Duodenal mucosa (tissue), 2 donors: ENCODE data around the gene GPR141.
"Not testable (repeated sequence)": the region's sequence is repeated elsewhere in the genome, so short reads cannot be mapped to it uniquely, and the experiment has no call there.

ENCODE experiments used
- H3K27ac ChIP-seq: one replicate; pipeline ENCODE4 v1.7.0; 2013; ENCODE audit warnings: low read depth, low read length
- H3K27me3 ChIP-seq, 2 donors: one replicate each; pipeline ENCODE4 v1.7.0; 2013; ENCODE audit warnings: low read length in 2 of 2, control low read depth in 1 of 2; ENCODE audit not compliant: insufficient read depth in 2 of 2, control insufficient read depth in 1 of 2
- H3K36me3 ChIP-seq, 2 donors: one replicate each; pipeline ENCODE4 v1.7.0; 2013; ENCODE audit warnings: low read length in 2 of 2, control low read depth in 1 of 2; ENCODE audit not compliant: insufficient read depth in 2 of 2, control insufficient read depth in 1 of 2
- H3K4me1 ChIP-seq, 2 donors: one replicate each; pipeline ENCODE4 v1.7.0; 2013; ENCODE audit warnings: low read length in 2 of 2, control low read depth in 1 of 2; ENCODE audit not compliant: insufficient read depth in 2 of 2, control insufficient read depth in 1 of 2
- H3K4me3 ChIP-seq, 2 donors: one replicate each; pipeline ENCODE4 v1.7.0; 2013; ENCODE audit warnings: low read length in 2 of 2, low read depth in 1 of 2
- H3K9ac ChIP-seq, 2 donors: one replicate each; pipeline ENCODE4 v1.7.0; 2013; ENCODE audit warnings: low read length in 2 of 2, low read depth in 1 of 2
- H3K9me3 ChIP-seq, 2 donors: one replicate each; pipeline ENCODE4 v1.7.0; 2013; ENCODE audit warnings: low read length in 2 of 2, control low read depth in 1 of 2; ENCODE audit not compliant: control insufficient read depth in 1 of 2

GPR141 gene

DNA sequence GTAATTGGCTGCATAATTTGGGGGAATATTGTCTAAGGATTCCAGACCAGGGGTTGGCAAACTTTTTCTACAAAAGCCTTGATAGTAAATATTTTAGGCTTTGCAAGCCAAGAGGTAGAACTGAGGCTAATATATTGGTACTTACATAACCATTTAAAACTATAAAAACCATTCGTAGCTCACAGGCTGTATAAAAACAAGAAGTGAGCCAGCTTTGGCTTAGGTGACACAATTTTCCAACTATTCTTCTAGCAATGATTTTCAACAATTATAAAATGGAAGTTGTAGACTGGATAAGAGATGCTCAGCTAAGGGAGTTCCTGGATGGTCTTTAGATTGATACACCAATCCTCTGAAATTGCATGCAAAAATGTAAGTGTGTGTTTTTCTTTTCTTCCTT, 1.4 kb downstream of the GPR141 start:
- Histone ChIP-seq H3K9me3 (no peaks in the 10 kb centered on the region), H3K4me1 (no peaks in the 10 kb centered on the region), H3K27ac (no peak overlapping the region), H3K27me3 (no peaks in the 10 kb centered on the region), H3K9ac (no peak overlapping the region), H3K4me3 (peak overlapping the region in 1 of 2 donors; percentile 28), H3K36me3 (no peaks in the 10 kb centered on the region)

DNA sequence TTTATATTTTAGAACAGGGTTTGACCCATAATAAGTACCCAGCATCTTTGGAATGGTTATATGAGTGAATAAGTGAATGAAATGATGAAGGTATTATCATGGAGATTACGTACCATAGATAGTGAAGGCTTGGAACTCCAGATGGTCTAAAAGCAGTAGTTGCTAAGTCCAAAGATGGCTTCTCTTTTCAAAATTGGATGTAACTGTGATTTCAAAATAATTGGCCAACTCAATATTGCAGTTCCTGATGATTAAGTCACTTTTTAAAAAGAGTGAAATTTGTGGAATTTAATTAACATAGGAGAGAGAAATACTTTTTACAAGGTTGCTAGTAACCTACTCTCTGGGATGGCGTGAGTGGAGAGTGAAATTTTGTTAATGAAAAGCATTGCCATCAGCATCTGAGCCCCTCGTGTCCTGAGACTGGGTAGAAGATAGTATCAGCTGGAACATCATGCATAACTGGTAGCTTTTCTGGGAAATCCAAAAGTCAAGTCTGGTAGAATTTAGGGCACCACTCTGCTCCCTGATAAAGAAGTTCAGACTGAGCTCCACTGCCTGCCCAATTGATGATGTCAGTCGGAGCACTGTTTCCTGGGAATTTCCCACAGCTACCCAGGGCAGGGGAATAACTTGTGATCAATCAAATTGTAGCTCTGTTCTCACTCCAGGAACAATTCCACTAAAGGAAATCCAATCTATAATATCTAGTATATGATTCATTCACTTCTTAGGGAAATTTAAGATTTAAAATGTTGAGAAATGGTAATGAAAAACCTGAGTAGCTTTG, 3.2 kb downstream of the GPR141 start:
- H3K9me3 ChIP-seq = no peaks in the 10 kb centered on the region
- no peaks in the 10 kb centered on the region for H3K4me1 ChIP-seq
- H3K4me3 ChIP-seq = no peak overlapping the region
- H3K9ac ChIP-seq = no peak overlapping the region
- no peaks in the 10 kb centered on the region for H3K36me3 ChIP-seq
- H3K27me3 ChIP-seq = no peaks in the 10 kb centered on the region
- no peak overlapping the region for H3K27ac ChIP-seq

DNA sequence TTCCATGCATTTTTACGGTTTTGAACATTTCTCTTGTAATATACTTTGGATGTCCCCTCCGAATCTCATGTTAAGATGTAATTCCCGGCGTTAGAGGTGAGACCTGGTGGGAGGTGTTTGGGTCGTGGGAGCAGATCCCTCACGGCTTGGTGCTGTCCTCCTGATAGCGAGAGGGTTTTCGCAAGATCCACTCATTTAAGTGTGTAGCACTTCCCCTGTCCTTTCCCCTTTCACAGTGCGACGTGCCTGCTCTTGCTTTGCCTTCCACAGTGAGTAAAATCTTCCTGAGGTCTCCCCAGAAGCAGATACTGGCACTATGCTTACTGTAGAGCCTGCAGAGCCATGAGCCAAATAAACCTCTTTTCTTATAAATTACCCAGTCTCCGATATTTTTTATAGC, 6.6 kb downstream of the GPR141 start:
- Histone ChIP-seq H3K4me1 (no peaks in the 10 kb centered on the region), H3K27ac (no peak overlapping the region), H3K9me3 (no peaks in the 10 kb centered on the region), H3K27me3 (no peaks in the 10 kb centered on the region), H3K36me3 (no peaks in the 10 kb centered on the region), H3K9ac (no peak overlapping the region), H3K4me3 (no peak overlapping the region)

DNA sequence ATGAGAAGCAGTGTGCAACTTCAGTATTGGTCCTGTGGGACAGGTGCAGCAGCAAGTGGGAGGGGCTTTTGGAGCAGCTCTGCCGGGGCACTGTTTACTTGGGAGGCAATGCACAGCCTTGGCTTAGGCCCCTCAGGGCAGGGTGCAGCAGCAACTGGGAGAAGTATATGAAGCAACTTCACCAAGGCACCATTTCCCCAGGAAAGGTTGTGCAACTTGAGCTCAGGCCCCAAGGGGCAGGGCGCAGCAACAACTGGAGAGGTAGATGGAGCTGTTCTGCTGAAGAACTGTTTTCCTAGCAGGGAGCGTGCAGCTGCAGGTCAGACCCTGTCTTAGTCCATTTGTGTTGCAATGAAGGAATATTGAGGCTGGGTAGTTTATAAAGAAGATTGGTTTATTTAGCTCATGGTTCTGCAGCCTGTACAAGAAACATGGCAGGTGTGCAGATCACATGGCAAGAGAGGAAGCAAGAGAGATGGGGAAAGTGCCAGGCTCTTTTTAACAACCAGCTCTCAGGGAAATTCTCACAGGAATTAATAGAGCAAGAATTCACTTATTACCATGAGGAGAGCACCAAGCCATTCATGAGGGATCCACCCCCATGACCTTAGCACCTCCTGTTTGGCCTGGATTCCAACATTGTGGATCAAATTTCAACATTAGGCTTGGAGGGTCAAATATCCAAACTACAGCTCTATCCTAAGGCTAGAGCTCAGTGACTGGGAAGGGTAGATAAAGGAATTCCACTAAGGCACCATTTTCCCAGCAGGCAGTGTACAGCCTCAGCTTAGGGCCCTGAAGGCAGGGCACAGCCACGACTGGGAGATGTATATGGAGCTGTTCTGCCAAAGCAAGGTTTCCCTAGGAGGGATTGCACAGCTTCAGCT, 10.9 kb downstream of the GPR141 start:
- no peaks in the 10 kb centered on the region for H3K36me3 ChIP-seq
- H3K27me3 ChIP-seq = no peaks in the 10 kb centered on the region
- no peaks in the 10 kb centered on the region for H3K4me1 ChIP-seq
- H3K9ac ChIP-seq = no peak overlapping the region
- no peak overlapping the region for H3K4me3 ChIP-seq
- no peak overlapping the region for H3K27ac ChIP-seq
- H3K9me3 ChIP-seq = no peaks in the 10 kb centered on the region

DNA sequence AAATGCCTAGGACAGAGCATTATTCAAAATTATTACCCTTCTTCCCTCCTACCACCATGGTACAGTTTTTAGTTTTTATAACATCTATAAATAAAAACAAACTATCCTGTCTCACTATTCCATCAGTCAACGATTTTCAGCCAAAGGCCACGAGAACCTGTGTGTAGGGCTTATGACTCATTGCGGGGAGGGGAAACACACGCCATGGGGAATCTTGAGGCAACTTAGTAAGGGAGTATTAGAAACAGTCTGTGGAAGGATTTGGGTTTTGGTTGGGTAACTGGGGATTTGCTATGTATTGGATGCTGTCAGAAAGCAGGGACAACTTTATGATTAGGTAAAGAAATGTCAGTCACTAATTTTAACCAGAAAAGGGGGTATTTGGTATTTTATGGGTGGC, 14.7 kb downstream of the GPR141 start:
- no peak overlapping the region for H3K27ac ChIP-seq

DNA sequence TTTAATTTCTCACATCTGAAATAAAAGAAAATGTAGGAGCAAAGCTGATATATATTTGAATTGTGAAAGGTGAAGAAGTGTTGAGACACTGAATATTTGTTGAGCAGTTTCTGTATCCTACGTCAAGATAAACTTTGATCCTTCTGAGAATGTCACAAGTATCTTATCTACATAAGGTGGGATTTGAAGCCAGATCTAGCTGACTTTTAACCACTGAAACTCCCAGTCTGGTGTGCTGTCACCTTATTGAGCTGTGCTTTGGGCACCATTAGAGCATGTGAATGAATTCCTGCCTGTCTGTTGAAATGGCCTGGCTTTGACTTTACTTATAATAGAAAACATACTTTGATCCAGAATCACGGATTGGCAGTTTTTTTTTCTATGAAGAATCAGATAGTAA, 15.2 kb downstream of the GPR141 start:
- H3K4me1 ChIP-seq = no peaks in the 10 kb centered on the region
- no peaks in the 10 kb centered on the region for H3K36me3 ChIP-seq
- no peak overlapping the region for H3K27ac ChIP-seq

More for the DNA sequence above, 14.7 kb downstream of the GPR141 start:
- Histone ChIP-seq H3K4me1 (no peaks in the 10 kb centered on the region), H3K27me3 (no peaks in the 10 kb centered on the region), H3K4me3 (no peak overlapping the region), H3K9me3 (no peaks in the 10 kb centered on the region), H3K36me3 (no peaks in the 10 kb centered on the region), H3K9ac (no peak overlapping the region)

DNA sequence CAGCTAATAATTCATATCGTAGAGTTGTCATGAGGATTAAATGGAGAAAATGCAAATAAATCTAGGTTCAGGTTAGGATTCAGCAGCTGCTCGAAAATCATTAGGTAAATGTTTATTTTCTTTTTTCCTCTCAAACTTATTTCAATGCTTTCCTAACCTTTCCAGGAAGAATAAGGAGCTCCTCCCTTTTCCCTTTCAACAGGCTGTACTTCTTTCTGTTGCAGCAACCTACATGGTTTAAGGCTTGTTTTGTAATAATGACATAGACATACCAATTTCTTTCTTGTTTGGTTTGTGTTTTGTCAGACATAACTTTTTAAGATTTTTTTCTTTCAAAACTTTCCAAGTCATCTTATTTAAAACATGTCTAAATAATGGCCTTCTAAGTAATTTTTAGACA, 18.2 kb downstream of the GPR141 start:
- no peak overlapping the region for H3K4me3 ChIP-seq
- H3K27ac ChIP-seq = no peak overlapping the region
- H3K4me1 ChIP-seq = no peaks in the 10 kb centered on the region
- H3K36me3 ChIP-seq = no peaks in the 10 kb centered on the region
- no peaks in the 10 kb centered on the region for H3K27me3 ChIP-seq
- H3K9me3 ChIP-seq = no peaks in the 10 kb centered on the region
- no peak overlapping the region for H3K9ac ChIP-seq

More for the DNA sequence above, 15.2 kb downstream of the GPR141 start:
- H3K4me3 ChIP-seq = no peak overlapping the region
- no peaks in the 10 kb centered on the region for H3K9me3 ChIP-seq
- no peak overlapping the region for H3K9ac ChIP-seq
- no peaks in the 10 kb centered on the region for H3K27me3 ChIP-seq

DNA sequence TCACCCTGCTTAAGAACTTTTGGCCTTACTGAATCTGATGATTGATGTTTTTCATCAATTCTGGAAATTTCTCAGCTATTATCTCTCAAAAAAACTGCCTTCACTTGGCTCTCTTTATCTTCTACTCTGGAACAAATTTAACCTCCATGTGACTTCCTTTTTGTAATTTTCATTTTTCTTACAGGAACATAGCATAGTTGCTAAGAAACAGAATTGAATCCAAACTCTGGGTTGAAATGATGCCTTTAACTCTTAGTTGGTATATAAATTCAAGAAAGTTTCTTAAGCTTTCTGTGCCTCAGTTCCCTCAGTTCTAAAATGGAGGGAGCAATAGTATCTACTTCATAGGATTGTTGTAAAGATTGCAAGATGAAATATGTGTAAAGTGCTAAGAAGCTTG, 19.8 kb downstream of the GPR141 start:
- Histone ChIP-seq H3K36me3 (no peaks in the 10 kb centered on the region), H3K9ac (no peak overlapping the region), H3K4me3 (no peak overlapping the region), H3K4me1 (no peaks in the 10 kb centered on the region), H3K27me3 (no peaks in the 10 kb centered on the region), H3K9me3 (no peaks in the 10 kb centered on the region), H3K27ac (no peak overlapping the region)

DNA sequence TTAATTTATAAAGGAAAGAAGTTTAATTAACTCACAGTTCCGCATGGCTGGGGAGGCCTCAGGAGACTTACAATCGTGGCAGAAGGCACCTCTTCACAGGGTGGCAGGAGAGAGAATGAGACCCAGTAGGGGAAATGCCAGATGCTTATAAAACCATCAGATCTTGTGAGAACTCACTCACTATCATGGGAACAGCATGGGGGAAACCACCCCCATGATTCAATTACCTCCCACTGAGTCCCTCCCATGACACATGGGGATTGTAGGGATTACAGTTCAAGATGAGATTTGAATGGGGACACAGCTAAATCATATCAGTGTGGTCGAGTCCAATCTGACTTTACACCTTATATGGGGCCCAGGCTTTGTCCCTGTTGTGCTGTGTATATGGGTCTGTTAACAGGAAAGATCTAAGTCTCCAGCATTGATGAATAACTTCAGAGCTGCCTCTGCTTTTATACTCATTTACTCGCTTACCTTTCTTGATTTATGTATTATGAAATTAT, 20.8 kb downstream of the GPR141 start:
- not testable (repeated sequence) for H3K9ac ChIP-seq, H3K4me1 ChIP-seq, H3K36me3 ChIP-seq, H3K27me3 ChIP-seq, H3K9me3 ChIP-seq, H3K27ac ChIP-seq, H3K4me3 ChIP-seq

DNA sequence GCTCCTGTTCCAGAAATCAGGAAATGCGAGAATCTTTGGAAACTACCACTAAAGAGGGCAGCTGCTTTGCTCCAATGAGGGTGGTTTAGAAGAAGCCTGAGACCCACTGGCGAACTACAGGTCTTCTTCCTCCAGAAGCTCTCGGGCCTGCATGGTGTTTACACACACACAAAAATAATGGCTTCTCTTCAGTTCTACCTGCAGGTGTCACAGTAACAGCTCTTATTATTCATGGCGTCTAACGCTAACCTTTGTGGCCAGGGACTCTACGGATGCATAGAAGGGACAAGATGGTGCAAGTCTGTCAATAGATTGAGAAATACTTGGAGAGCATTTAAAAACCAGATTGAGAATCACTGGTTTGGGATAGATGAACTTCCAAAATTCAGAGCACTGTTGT, 22.4 kb downstream of the GPR141 start:
- Histone ChIP-seq H3K4me1 (no peaks in the 10 kb centered on the region), H3K27ac (no peak overlapping the region), H3K27me3 (no peaks in the 10 kb centered on the region), H3K4me3 (no peak overlapping the region), H3K9ac (no peak overlapping the region), H3K36me3 (no peaks in the 10 kb centered on the region), H3K9me3 (no peaks in the 10 kb centered on the region)
